HG02588 (cell line): Measurements from ENCODE around the gene PEX5L.

ENCODE experiments used
- ATAC-seq: cut with Tn5 transposase; IDR thresholded peaks from one replicate; pipeline ENCODE4 v1.9.1; 2021; ENCODE audit warnings: mild to moderate bottlenecking, moderate library complexity; ENCODE audit not compliant: unreplicated experiment

Gene PEX5L

GRCh38 chr3:179902061-179902460 lies 134.7 kb downstream of the PEX5L start:
- ATAC-seq = no peak

GRCh38 chr3:179898024-179898423 lies 138.7 kb downstream of the PEX5L start:
- peak; percentile 70 for ATAC-seq

GRCh38 chr3:179897231-179897630 lies 139.5 kb downstream of the PEX5L start:
- no peak for ATAC-seq

GRCh38 chr3:179896507-179896906 lies 140.2 kb downstream of the PEX5L start:
- no peak for ATAC-seq

GRCh38 chr3:179895330-179895729 lies 141.4 kb downstream of the PEX5L start:
- no peak for ATAC-seq

DNA sequence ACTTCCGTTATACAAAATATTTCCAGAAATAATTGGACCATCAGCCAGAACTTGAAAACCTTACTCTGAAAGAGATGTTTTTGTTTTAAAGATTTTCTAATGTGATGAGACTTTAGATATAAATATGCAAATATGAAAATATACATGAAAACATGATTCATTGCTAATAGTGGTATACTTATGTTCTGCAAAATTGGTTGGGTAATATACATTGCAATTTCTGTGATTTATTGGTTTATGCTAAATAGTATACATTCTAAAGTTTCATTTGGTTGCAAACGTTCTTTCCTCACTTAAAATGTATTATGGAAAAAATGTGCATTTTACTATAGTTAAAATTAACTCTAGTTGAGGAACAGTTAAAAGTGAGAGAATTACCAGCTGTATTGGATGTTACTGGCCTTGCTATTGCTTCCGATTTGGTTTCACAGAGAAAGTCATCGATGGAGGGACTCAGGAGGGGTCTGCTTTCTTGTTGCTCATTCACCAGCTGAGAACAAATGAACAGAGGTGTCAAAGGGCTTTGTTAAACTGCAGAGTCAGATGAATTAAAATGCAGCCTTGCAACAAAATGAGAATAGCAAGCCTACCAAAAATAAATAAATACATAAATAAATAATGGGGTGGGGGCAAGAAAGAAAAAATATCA lies 149.3 kb downstream of the PEX5L start:
- ATAC-seq = no peak

DNA sequence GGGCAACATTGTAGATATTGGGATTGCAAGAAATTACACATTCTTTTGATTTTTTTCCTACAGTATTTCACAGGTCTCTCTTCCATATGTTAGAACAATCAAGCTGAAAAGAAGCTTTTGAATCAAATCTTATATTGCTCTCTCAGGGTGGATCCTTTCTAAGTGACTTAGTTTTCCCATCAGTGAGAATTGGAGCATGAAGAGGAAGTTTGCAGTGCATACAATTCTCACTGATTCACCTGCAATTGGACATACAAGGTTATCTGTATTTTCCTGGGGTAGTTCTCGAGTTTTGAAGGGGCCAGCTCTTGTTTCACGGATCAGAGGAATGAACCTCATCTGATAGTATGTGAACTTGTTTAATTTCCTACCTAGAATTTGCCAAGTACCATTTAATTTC lies 150.8 kb downstream of the PEX5L start:
- no peak for ATAC-seq

DNA sequence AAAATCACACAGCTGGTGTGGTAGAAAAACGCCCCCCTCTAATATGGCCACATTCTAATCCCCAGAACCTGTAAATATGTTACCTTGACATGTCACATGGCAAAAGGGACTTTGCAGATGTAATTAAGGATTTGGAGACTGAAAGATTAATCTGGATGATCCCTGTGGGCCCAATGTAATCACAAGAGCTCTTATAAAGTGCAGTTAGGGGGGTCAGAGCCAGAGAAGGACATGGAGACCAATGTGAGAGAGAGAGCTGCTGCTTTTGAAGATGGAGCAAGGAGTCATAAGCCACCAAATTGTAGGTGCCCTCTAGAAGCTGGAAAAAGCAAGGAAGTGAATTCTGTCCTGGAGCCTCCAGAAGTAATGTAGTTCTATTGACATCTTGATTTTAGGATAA lies 152.6 kb downstream of the PEX5L start:
- no peak for ATAC-seq

- peak; percentile 84 for ATAC-seq
Observed at GRCh38 chr3:179882292-179882691, 154.4 kb downstream of the PEX5L start.

DNA sequence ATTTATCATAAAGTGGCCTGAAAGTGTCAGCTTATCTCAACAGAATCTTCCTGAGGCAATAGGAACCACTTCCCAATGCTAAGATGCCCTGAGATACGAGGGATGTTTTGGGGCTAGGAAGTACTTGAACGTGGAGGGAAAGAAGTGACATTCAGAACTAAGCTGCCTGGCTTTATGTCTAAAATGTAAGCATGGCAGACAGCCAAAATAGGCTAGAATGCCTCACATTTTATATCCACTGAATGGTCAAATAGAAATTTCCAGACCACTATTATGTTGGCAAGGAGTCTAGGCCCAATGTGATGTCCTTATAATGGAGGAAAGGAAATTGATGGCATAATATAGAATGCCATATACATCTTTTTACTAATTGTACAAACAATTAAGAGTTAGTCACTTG lies 154.9 kb downstream of the PEX5L start:
- ATAC-seq = no peak

DNA sequence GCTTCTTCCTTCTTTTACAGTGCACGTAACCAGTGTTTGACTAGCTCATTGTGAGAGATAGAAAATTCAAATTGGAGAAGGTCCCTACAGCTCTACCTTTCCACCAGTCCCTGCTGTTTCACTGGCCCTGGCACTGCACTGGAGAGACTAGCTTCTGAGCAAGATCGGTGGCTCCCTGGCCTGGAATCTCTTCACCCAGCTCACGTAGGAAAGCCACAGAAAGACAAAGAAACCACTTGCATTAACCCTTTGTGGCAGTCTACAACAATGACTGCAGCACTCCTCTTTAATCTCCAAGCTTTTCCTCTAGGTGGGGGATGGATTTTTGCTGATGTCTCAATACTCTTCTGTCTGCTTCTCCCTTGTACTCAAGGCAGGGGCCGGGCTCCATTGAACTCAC lies 155.9 kb downstream of the PEX5L start:
- no peak for ATAC-seq

DNA sequence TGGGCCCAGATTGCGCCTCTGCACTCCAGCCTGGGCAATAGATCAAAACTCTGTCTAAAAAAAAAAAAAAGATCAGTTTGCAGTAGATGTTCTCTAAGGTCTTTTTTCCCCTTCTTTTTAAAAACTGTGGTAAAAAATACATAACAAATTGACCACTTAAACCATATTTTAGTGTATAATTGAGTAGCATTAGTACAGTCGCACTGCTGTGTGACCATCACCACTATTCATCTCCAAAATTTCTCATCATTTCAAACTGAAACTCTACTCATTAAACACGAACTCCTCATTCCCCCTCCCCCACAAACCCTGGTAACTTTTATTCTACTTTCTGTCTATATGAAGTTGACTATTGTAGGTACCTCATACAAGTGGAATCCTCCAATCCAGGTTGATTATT lies 160.3 kb downstream of the PEX5L start:
- ATAC-seq = no peak

DNA sequence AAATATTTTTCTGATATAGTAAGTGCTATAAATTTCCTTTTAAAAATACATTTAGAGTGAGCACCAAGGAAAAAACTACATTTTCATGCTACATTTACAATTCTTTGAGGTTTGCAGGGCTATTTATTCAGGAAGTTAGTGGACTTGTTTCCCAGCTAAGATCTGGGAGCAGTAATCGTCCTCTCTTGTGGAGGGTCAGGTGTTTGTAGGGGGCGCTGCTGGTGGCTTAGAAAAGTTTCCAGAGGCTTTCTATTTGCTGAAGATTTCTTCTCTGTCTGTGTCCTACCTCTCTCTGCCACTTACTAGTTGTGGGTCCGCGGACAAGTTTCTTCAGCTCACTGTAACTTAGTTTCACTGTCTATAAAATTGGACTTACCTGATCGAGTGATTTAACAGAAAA lies 163.9 kb downstream of the PEX5L start:
- ATAC-seq = no peak

DNA sequence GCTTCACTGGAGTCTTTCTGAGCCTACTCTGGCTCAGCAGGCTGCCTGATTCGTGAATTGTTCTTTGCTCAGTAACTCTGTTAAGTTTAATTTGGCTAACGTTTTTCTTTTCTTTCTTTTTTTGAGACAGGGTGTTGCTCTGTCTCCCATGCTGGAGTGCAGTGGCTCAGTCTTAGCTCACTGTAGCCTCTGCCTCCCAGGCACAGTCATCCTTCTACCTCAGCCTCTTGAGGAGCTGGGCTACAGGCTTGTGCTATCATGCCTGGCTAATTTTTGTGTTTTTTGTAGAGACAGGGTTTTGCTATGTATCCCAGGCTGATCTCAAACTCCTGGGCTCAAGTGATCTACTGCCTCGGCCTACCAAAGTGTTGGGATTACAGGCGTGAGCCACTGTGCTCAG lies 165.0 kb downstream of the PEX5L start:
- ATAC-seq = no peak

DNA sequence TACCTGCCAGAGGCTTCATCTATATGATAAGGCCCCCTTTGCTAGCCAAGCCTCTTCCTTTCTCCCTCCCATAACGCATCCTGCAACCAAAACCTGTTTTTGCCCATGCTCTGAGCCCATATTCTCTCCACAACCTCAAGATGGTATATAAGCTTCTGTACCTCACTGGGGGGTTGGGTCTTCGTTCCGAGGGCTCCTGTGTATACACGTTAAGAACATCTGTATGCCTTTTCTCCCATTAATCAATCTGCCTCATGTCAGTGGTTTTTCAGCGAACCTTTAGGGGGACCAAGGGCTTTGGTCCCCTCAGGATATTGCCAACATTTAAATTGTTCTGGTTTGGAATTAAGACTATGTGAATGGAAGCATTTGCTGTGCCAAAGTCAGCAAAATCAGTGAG lies 168.0 kb downstream of the PEX5L start:
- ATAC-seq = no peak

DNA sequence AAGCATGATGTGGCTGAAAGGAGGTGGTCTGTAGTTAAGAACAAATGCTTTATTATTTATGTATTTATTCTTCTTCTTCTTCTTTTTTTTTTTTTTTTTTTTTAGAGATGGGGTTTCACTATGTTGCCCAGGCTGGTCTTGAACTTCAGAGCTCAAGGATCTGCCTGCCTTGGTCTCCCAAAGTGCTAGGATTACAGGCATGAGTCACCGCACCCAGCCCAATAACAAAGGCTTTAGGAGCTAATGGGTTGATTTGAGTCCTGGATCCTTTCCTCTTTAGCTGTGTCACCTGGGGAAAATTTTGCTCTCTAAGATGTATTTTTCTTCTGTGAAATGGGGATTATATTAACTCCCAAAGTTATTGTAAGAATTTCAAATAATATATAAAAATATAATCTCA lies 168.8 kb downstream of the PEX5L start:
- ATAC-seq = no peak

GRCh38 chr3:179865861-179866505 lies 170.8 kb downstream of the PEX5L start:
- ATAC-seq = no peak

DNA sequence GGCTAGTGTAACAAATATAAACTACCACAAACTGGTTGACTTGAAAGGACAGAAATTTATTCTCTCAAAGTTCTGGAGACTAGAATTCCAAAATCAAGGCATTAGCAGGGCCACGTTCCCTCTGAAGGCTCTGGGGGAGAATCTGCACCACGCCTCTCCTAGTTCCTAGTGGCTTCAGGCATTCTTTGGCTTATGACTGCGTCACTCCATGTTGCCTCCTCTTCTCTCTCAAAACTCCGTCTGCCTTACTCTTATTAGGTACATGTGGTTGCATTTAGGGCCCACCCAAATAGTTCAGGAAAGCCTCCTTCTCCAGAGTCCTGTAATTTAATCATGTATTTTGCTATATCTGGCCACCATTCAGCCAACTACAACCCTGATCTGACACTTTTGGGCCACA lies 174.8 kb downstream of the PEX5L start:
- ATAC-seq = no peak

- no peak for ATAC-seq
Observed at GRCh38 chr3:179861292-179861691, 175.4 kb downstream of the PEX5L start.

DNA sequence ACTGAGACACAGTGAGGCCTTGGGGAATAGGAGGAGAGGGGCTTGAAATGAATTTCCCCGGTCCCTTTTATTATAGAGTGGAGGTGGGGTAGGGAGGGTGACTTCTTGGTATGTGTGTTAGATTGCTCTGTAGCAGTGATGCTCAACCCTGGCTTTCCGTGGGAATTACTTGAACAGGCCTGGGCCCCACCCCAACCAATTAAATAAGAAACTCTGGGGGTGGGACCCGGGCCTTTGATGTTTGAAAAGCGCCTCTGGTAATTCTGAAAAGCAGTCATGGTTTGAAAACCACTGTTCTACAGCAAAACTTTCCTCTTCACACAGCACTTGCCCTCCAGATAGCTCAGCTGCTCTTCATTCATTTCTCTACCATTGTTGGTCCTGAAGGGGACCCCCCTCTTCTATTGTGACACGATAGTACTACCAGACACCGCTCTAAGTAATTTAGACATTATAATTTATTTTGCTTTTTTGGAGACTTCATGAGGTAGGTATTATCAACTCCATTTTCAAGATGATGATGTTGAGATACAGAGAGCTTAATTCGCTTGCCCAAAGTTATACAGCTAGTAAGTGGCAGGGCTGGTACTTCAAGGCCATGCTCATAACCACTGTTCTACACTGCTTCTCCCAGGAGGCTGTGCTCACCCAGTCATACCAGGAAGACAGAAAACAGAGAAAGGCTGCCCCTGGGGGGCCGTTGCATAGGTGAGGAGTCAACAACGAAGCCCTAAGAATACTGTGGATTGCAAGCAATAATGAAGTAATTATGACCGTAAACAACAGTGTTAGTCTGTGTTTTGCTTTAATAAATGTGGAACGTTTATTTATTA lies 176.2 kb downstream of the PEX5L start:
- ATAC-seq = no peak

- ATAC-seq = no peak
Observed at GRCh38 chr3:179853176-179853575, 183.6 kb downstream of the PEX5L start.
